B cell (primary cell): ENCODE data around the gene ACY1. TPM values are rescaled to one million over a fixed set of nuclear protein-coding genes. Genes with fewer than 3 reads are reported as not detected.

Experiments used
- ATAC-seq: fragments of 200-7000 bp; cut with Tn5 transposase; one replicate; pipeline ENCODE4 v1.10.0; 2021; ENCODE audit warnings: low read depth, mild to moderate bottlenecking, moderate number of reproducible peaks, moderate library complexity
- CTCF ChIA-PET: fragments of 350-600 bp; sonication (Branson Sonifier 250); formaldehyde crosslinking; loops from one replicate; lab custom pipeline; 2021; ENCODE audit warnings: antibody characterized with exemption, inconsistent platforms; lab: Charles Lee
- POLR2A ChIA-PET: fragments of 350-600 bp; sonication (Branson Sonifier 250); formaldehyde crosslinking; loops from one replicate; lab custom pipeline; 2021; ENCODE audit warnings: antibody characterized with exemption; lab: Charles Lee
- DNase-seq: peaks from one replicate; pipeline ENCODE4 v3.0.0; 2013
- H2AFZ ChIP-seq: 2 replicates; pipeline ENCODE4 v1.6.1; 2012; ENCODE audit warnings: mild to moderate bottlenecking, low read depth, low read length; ENCODE audit not compliant: insufficient read depth, poor library complexity, severe bottlenecking
- H3K27ac ChIP-seq, 2 donors: 1 replicate in 1 of 2; 2 replicates in 1 of 2; pipeline ENCODE4 v1.5.1; 2012 to 2013; ENCODE audit warnings: low read length in 2 of 2, mild to moderate bottlenecking in 2 of 2, moderate library complexity in 1 of 2
- H3K27me3 ChIP-seq, 4 experiments: fragments of 200-600 bp in 1 of 4; sonication (generic) in 1 of 4; replicated peaks in 1 of 4; 1 replicate in 2 of 4; 2 replicates in 2 of 4; pipeline versions ENCODE4 v1.6.1 to v1.7.0; 2013 to 2016; ENCODE audit warnings: low read length in 3 of 4, mild to moderate bottlenecking in 2 of 4, mixed read lengths in 1 of 4, moderate library complexity in 1 of 4; ENCODE audit not compliant: insufficient read depth in 4 of 4, control insufficient read depth in 3 of 4; ENCODE audit errors: control extremely low read depth in 1 of 4
- H3K36me3 ChIP-seq, 2 experiments: replicated peaks in 1 of 2; 1 replicate in 1 of 2; 2 replicates in 1 of 2; pipeline versions ENCODE4 v1.6.1 to v1.7.1; 2013; ENCODE audit warnings: low read length in 1 of 2; ENCODE audit not compliant: insufficient read depth in 2 of 2, control insufficient read depth in 1 of 2; ENCODE audit errors: control extremely low read depth in 1 of 2, extremely low read depth in 1 of 2
- H3K4me1 ChIP-seq, 2 donors: fragments of 200-600 bp in 1 of 2; sonication (generic) in 1 of 2; 1 replicate in 1 of 2; 2 replicates in 1 of 2; pipeline versions ENCODE4 v1.5.1 to v1.6.1; 2013 to 2017; ENCODE audit warnings: low read length in 2 of 2; ENCODE audit not compliant: control insufficient read depth in 2 of 2, insufficient read depth in 2 of 2
- H3K4me2 ChIP-seq: replicated peaks from 2 replicates; pipeline ENCODE3; 2012; ENCODE audit warnings: mild to moderate bottlenecking, low read depth, low read length; ENCODE audit not compliant: poor library complexity, severe bottlenecking
- H3K4me3 ChIP-seq, 5 experiments: fragments of 200-600 bp in 1 of 5; sonication (generic) in 1 of 5; 1 replicate in 3 of 5; 2 replicates in 2 of 5; pipeline versions ENCODE4 v1.5.1 to v1.7.0; 2011 to 2016; ENCODE audit warnings: low read length in 4 of 5, mild to moderate bottlenecking in 4 of 5, low read depth in 2 of 5, control low read depth in 1 of 5, moderate library complexity in 1 of 5; ENCODE audit not compliant: insufficient read depth in 1 of 5; ENCODE audit errors: control extremely low read depth in 1 of 5, extremely low read depth in 1 of 5
- H3K79me2 ChIP-seq: fragments of 200-600 bp; sonication (generic); one replicate; pipeline ENCODE4 v1.6.0; 2016; ENCODE audit warnings: low read length; ENCODE audit not compliant: control insufficient read depth, insufficient read depth
- H3K9ac ChIP-seq: fragments of 200-600 bp; sonication (generic); 2 replicates; pipeline ENCODE4 v1.6.1; 2017; ENCODE audit warnings: mild to moderate bottlenecking, low read length, moderate library complexity
- H3K9me3 ChIP-seq, 3 donors: one replicate each; pipeline versions ENCODE4 v1.6.1 to v1.7.1; 2013; ENCODE audit warnings: low read length in 2 of 3; ENCODE audit not compliant: control insufficient read depth in 2 of 3, insufficient read depth in 1 of 3; ENCODE audit errors: control extremely low read depth in 1 of 3
- H4K20me1 ChIP-seq: 2 replicates; pipeline ENCODE4 v1.6.0; 2012; ENCODE audit warnings: mild to moderate bottlenecking, low read length; ENCODE audit not compliant: insufficient read depth, control insufficient read depth, poor library complexity, severe bottlenecking
- H3K27ac Mint-ChIP-seq: one replicate; pipeline ENCODE4 v1.8.0; 2021; ENCODE audit warnings: mixed read lengths
- H3K27me3 Mint-ChIP-seq: one replicate; pipeline ENCODE4 v1.8.0; 2021; ENCODE audit warnings: mixed read lengths
- H3K4me1 Mint-ChIP-seq: one replicate; pipeline ENCODE4 v1.8.0; 2021; ENCODE audit warnings: mixed read lengths
- H3K4me3 Mint-ChIP-seq: one replicate; pipeline ENCODE4 v1.8.0; 2021; ENCODE audit warnings: mixed read lengths
- H3K9me3 Mint-ChIP-seq: one replicate; pipeline ENCODE4 v1.8.0; 2022; ENCODE audit warnings: mixed read lengths; ENCODE audit not compliant: insufficient read depth
- EZH2 ChIP-seq: IDR thresholded peaks from 2 replicates; pipeline ENCODE4 v1.6.1; 2012; ENCODE audit warnings: borderline replicate concordance, low read depth, mild to moderate bottlenecking, moderate library complexity, low read length; ENCODE audit not compliant: insufficient read depth, poor library complexity, severe bottlenecking
- WGBS: methylation state at CpG from one replicate; pipeline ENCODE4 v1.1.5; 2013; ENCODE audit warnings: missing lambda C conversion rate; ENCODE audit not compliant: insufficient coverage; 5-methylcytosine and 5-hydroxymethylcytosine counted together
- intact Hi-C: fragments of 100-400 bp; cut with micrococcal nuclease; formaldehyde crosslinking; loops from one replicate; pipeline ENCODE4 v1.10.0; 2022
- polyA plus RNA-seq: library from polyadenylated mRNA; depleted of rRNA; stranded (reverse); fragments of >200 nt; gene quantifications from 2 replicates; pipeline ENCODE4 v1.2.3, GENCODE V29; 2012
- total RNA-seq, 2 donors: library from RNA; stranded (reverse); fragments of 120-200 nt in 1 of 2; gene quantifications; 1 replicate in 1 of 2; 2 replicates in 1 of 2; pipeline versions ENCODE4 v1.2.3 to v1.2.4, GENCODE V29; 2013 to 2022
- TF ChIP-seq, protein P1 (sequence below): fragments of 200-600 bp; IDR thresholded peaks from one replicate; pipeline ENCODE4 v1.8.0; 2022; ENCODE audit warnings: antibody characterized with exemption, mild to moderate bottlenecking

The ACY1 gene
- total and polyA plus RNA-seq, 2 donors (not counting 1 experiment from before 2014, with no cell fraction given) = 14.6 to 26.2 TPM

DNA sequence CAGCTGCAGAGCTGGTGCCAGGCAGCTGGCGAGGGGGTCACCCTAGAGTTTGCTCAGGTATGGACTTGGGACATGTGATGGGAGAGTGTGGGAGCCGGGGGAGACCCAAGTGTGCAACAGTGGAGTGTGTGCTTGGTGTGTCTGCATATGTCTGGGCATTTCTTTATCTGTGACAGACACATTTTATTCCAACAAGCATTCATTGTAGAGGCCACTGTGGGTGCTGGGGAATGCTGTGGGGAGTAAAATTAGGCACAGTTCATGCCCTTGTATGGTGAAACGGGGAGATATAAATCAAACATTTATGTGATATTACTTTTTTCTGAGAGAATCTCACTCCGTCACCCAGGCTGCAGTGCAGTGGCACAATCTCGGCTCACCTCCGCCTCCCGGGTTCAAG is 4.2 kb downstream of the ACY1 start:
- Histone ChIP-seq H3K9ac (no peak overlapping the region), H3K4me2 (no peak overlapping the region), H3K9me3 (no peaks in the 10 kb centered on the region), H3K4me1 (peaks cover 2 to 11% of the 10 kb centered on the region in 2 donors), H3K27ac (no peak overlapping the region), H3K27me3 (no peaks in the 10 kb centered on the region), H3K36me3 (peaks cover 0 to 13% of the 10 kb centered on the region in 2 experiments), H2AFZ (no peak overlapping the region), H4K20me1 (peaks cover 12% of the 10 kb centered on the region), H3K4me3 (no peak overlapping the region), H3K79me2 (no peaks in the 10 kb centered on the region)
- POLR2A ChIA-PET = no interaction called here
- intact Hi-C loops = no loop called here
- Mint-ChIP-seq H3K4me3 (no peak overlapping the region), H3K4me1 (peaks cover 20% of the 10 kb centered on the region), H3K9me3 (no peaks in the 10 kb centered on the region), H3K27me3 (no peaks in the 10 kb centered on the region), H3K27ac (no peak overlapping the region)
- CTCF ChIA-PET = no interaction called here
- 95% methylated on average over 6 of the region's 7 CpGs for WGBS
- ATAC-seq (no peak), DNase-seq (no peak)
- TF ChIP-seq, protein P1, sequence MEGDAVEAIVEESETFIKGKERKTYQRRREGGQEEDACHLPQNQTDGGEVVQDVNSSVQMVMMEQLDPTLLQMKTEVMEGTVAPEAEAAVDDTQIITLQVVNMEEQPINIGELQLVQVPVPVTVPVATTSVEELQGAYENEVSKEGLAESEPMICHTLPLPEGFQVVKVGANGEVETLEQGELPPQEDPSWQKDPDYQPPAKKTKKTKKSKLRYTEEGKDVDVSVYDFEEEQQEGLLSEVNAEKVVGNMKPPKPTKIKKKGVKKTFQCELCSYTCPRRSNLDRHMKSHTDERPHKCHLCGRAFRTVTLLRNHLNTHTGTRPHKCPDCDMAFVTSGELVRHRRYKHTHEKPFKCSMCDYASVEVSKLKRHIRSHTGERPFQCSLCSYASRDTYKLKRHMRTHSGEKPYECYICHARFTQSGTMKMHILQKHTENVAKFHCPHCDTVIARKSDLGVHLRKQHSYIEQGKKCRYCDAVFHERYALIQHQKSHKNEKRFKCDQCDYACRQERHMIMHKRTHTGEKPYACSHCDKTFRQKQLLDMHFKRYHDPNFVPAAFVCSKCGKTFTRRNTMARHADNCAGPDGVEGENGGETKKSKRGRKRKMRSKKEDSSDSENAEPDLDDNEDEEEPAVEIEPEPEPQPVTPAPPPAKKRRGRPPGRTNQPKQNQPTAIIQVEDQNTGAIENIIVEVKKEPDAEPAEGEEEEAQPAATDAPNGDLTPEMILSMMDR = no peak
- TF ChIP-seq EZH2 = no peak

DNA sequence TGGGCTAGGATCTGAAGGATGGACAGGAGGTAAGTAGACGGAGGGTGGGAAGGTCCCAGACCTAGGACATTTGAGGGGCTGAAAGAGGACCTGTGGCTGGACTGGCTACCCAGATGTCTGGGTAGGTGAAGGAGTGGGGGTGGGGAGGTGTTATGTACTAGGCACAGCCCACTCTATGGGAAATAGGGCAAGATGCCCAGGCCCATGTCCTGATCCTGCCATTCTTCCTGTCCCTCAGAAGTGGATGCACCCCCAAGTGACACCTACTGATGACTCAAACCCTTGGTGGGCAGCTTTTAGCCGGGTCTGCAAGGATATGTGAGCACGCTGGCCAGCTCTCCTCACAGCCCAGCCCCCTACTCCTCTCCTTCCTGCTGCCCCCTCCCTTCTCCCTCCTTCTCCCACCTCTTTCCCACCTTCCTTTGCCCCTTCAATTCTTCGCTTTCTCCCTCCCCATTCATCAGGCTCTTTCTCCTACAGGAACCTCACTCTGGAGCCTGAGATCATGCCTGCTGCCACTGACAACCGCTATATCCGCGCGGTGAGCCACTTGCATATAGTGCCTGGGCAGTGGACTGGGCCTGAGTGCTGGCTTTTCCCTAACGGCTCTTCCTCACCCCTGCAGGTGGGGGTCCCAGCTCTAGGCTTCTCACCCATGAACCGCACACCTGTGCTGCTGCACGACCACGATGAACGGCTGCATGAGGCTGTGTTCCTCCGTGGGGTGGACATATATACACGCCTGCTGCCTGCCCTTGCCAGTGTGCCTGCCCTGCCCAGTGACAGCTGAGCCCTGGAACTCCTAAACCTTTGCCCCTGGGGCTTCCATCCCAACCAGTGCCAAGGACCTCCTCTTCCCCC is 5.2 kb downstream of the ACY1 start:
- Mint-ChIP-seq H3K4me1 (peaks cover 17% of the 10 kb centered on the region), H3K27me3 (no peaks in the 10 kb centered on the region), H3K4me3 (no peak overlapping the region), H3K27ac (peak overlapping the region; percentile 6), H3K9me3 (no peaks in the 10 kb centered on the region)
- Histone ChIP-seq H3K36me3 (peaks cover 0 to 15% of the 10 kb centered on the region in 2 experiments), H3K27me3 (no peaks in the 10 kb centered on the region), H3K4me3 (no peak overlapping the region), H3K9ac (no peak overlapping the region), H2AFZ (no peak overlapping the region), H3K4me1 (peaks cover 0 to 5% of the 10 kb centered on the region in 2 donors), H3K4me2 (no peak overlapping the region), H4K20me1 (peaks cover 18% of the 10 kb centered on the region), H3K27ac (no peak overlapping the region), H3K9me3 (no peaks in the 10 kb centered on the region), H3K79me2 (no peaks in the 10 kb centered on the region)
- no peak for TF ChIP-seq EZH2
- TF ChIP-seq, protein P1 = no peak
- ChIA-PET CTCF (no interaction called here), POLR2A (no interaction called here)
- ATAC-seq = no peak
- 87% methylated on average over 15 of the region's 15 CpGs for WGBS
- intact Hi-C loops = no loop called here
- no peak for DNase-seq
